Mononuclear cell (primary cell): ENCODE results near the gene E2F4. TPM values are rescaled to one million over a fixed set of nuclear protein-coding genes. Genes with fewer than 3 reads are reported as not detected.
A peak's percentile ranks its signal among the peaks of the same experiment; 100 is the strongest.

ENCODE experiments used
- H3K27me3 ChIP-seq: 2 replicates; pipeline ENCODE4 v1.6.0; 2011; ENCODE audit warnings: low read length, control low read depth; ENCODE audit not compliant: insufficient read depth
- H3K4me1 ChIP-seq: 2 replicates; pipeline ENCODE4 v1.5.1; 2011; ENCODE audit warnings: mild to moderate bottlenecking, low read length, control low read depth; ENCODE audit not compliant: insufficient read depth
- H3K4me3 ChIP-seq: 2 replicates; pipeline ENCODE4 v1.5.1; 2011; ENCODE audit warnings: mild to moderate bottlenecking, low read length, moderate library complexity
- H3K9me3 ChIP-seq: 2 replicates; pipeline ENCODE4 v1.5.1; 2011; ENCODE audit warnings: low read depth, mild to moderate bottlenecking, control low read depth, low read length
- total RNA-seq: library from RNA; depleted of rRNA; stranded (reverse); fragments of >200 nt; gene quantifications from one replicate; pipeline ENCODE4 v1.2.3, GENCODE V29; 2012

E2F4 gene
- total RNA-seq, 1 donor, result 53.3 TPM

GRCh38 chr16:67177743-67178699 is 13.9 kb upstream of the E2F4 start:
- H3K4me1 ChIP-seq, result peaks cover 39% of the 10 kb centered on the region
- no peak overlapping the region for H3K4me3 ChIP-seq
- no peaks in the 10 kb centered on the region for H3K9me3 ChIP-seq
- peaks cover 26% of the 10 kb centered on the region for H3K27me3 ChIP-seq

- Histone ChIP-seq H3K9me3 (no peaks in the 10 kb centered on the region), H3K4me1 (peaks cover 33% of the 10 kb centered on the region), H3K27me3 (peaks cover 16% of the 10 kb centered on the region)
Observed at GRCh38 chr16:67179421-67180080, 12.4 kb upstream of the E2F4 start.

GRCh38 chr16:67180166-67180565 is 11.8 kb upstream of the E2F4 start:
- H3K27me3 ChIP-seq, result peaks cover 10% of the 10 kb centered on the region
- no peak overlapping the region for H3K4me3 ChIP-seq
- peaks cover 34% of the 10 kb centered on the region for H3K4me1 ChIP-seq
- H3K9me3 ChIP-seq, result no peaks in the 10 kb centered on the region

More at GRCh38 chr16:67179421-67180080, 12.4 kb upstream of the E2F4 start:
- H3K4me3 ChIP-seq, result no peak overlapping the region

- Histone ChIP-seq H3K27me3 (peaks cover 7% of the 10 kb centered on the region), H3K4me3 (no peak overlapping the region), H3K9me3 (no peaks in the 10 kb centered on the region), H3K4me1 (peaks cover 44% of the 10 kb centered on the region)
Observed at GRCh38 chr16:67181346-67181745, 10.6 kb upstream of the E2F4 start.

- Histone ChIP-seq H3K4me3 (no peak overlapping the region), H3K27me3 (peaks cover 7% of the 10 kb centered on the region), H3K4me1 (peaks cover 44% of the 10 kb centered on the region), H3K9me3 (no peaks in the 10 kb centered on the region)
Observed at GRCh38 chr16:67182288-67182687, 9.7 kb upstream of the E2F4 start.

GRCh38 chr16:67183284-67183626 is 8.7 kb upstream of the E2F4 start:
- Histone ChIP-seq H3K4me3 (peak overlapping the region; percentile 71), H3K9me3 (no peaks in the 10 kb centered on the region), H3K27me3 (peaks cover 2% of the 10 kb centered on the region), H3K4me1 (peaks cover 39% of the 10 kb centered on the region)

- H3K9me3 ChIP-seq, result no peaks in the 10 kb centered on the region
- peaks cover 33% of the 10 kb centered on the region for H3K4me1 ChIP-seq
- H3K27me3 ChIP-seq, result peaks cover 2% of the 10 kb centered on the region
- H3K4me3 ChIP-seq, result peak within 1 kb of the TSS; percentile 71
Observed at GRCh38 chr16:67183627-67184452, 8.1 kb upstream of the E2F4 start, which contains the start of gene MATCAP1. Gene MATCAP1, minus strand, starts transcription at chr16:67183963. Its CDS starts 3,353 bp downstream, at chr16:67180610.

GRCh38 chr16:67184453-67184994 is 7.4 kb upstream of the E2F4 start:
- Histone ChIP-seq H3K27me3 (no peaks in the 10 kb centered on the region), H3K4me1 (peaks cover 33% of the 10 kb centered on the region), H3K9me3 (no peaks in the 10 kb centered on the region), H3K4me3 (peak overlapping the region; percentile 71)

GRCh38 chr16:67184995-67185650 is 6.8 kb upstream of the E2F4 start:
- peak overlapping the region; percentile 71 for H3K4me3 ChIP-seq
- peaks cover 33% of the 10 kb centered on the region for H3K4me1 ChIP-seq
- H3K9me3 ChIP-seq, result no peaks in the 10 kb centered on the region
- no peaks in the 10 kb centered on the region for H3K27me3 ChIP-seq

GRCh38 chr16:67185651-67186134 is 6.3 kb upstream of the E2F4 start:
- H3K4me3 ChIP-seq, result peak overlapping the region; percentile 71

GRCh38 chr16:67186550-67186950 is 5.4 kb upstream of the E2F4 start:
- Histone ChIP-seq H3K27me3 (no peaks in the 10 kb centered on the region), H3K4me3 (no peak overlapping the region), H3K9me3 (no peaks in the 10 kb centered on the region), H3K4me1 (peaks cover 36% of the 10 kb centered on the region)

More at GRCh38 chr16:67185651-67186134, 6.3 kb upstream of the E2F4 start:
- Histone ChIP-seq H3K9me3 (no peaks in the 10 kb centered on the region), H3K27me3 (no peaks in the 10 kb centered on the region), H3K4me1 (peaks cover 33% of the 10 kb centered on the region)

- no peaks in the 10 kb centered on the region for H3K9me3 ChIP-seq
- H3K4me1 ChIP-seq, result peaks cover 39% of the 10 kb centered on the region
Observed at GRCh38 chr16:67187175-67187890, 4.6 kb upstream of the E2F4 start.

GRCh38 chr16:67188323-67188722 is 3.6 kb upstream of the E2F4 start:
- Histone ChIP-seq H3K27me3 (no peaks in the 10 kb centered on the region), H3K4me1 (peaks cover 39% of the 10 kb centered on the region), H3K9me3 (no peaks in the 10 kb centered on the region), H3K4me3 (no peak overlapping the region)

More at GRCh38 chr16:67187175-67187890, 4.6 kb upstream of the E2F4 start:
- Histone ChIP-seq H3K4me3 (no peak overlapping the region), H3K27me3 (no peaks in the 10 kb centered on the region)
